ENCODE measurements around the gene KHDC4.

Gene KHDC4

DNA sequence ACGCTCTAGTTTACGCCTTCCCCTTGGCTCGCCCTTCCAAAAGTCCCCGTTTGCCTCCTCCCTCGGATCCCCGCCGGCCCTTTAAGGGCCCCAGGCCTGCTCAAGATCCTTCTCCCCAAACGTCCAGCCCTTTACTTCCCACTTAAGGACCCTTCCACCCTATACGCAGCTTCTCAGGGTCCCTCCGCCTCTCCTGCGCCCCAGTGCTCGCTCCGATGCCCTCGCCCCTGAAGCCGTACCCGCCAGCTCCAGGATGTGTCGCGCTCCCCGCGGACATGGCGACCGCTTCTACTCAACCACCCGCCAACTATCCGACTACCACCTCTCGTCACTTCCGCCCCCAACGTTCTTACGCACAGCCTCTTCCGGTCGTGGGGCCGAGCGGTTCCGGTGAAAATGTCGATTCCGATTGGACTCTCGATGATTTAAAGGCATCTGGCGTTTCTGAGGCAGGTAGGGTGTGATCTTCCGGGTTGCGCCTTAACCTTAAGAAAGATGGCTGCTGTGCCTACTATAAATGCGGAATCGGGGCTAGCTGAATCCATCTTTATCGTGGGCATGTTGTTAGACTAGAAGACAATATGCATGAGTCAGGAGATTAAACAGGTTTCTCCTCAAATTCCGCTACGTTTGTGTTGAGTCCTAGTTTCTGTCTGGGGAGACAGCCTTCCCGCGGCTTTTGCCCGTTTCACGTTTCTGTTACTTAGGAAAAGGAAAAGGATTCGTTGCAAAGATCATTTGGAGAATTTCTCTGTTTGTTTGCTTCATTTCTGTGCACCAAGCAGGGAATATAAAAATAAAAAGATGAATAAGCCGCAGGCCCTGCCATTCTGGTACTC lies at the start of gene KHDC4:
TSS of gene KHDC4 (minus strand) at position 317 of the 839 bp plus-strand sequence. CDS start at position 277, 40 bp downstream.
- FAIRE-seq, result peak; percentile 91

DNA sequence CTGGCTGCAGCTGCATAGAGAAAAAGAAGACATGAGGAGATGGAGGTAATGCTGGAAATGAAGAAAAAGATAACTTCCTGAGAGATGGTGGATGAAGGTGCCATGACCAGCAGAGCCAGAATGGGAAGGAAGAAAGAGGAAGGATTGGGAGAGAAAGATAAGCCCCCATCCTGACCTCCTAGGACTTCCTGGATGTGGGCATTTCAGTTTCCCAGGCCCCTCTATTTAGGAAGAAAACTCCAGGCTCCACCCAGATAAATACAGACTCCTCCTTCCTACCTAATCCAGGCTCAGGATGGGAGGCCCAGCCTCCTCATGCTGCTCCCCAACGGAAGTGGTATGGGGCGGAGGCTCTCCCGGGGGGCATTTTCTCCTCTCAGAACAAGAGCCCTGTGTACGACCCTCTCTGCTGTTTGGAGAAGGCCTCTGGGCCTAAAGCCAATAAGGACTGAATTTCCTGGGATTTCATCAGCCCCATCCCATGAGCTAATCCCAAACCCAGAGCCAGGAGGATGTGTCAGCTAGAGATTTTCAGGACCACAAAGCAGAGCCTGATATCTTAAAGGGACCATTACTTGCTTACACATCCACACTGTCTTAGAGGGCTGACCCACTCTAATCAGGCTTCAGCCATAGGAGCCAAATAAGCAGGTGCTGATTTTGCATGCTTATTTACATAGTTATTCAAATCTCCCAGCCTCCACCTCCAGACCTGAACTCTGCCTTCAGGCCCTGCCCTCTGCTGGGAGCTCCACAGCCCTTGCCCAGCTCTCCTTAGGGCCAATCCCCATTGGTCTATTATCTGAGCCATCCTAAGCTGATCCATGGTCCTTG lies 49.2 kb upstream of the KHDC4 start:
- no peak for FAIRE-seq

DNA sequence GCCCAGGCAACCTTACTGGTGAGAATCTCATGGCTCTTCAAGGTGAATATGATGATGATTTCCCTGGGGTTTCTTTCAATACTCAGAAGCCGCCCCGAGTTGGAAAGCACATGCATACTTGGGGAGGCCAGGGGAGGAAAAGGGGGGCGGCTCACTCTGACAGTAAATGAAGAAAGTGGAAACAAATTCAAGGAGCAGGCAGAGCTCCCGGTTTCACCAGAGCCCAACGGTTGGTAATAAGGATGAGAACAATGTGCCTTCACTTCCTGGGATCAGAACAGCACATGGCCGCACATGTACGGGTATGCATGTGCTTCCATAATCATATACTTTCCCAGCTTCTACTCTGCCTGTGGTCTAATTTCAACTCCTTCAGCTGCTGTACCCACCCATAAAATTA lies 47.9 kb upstream of the KHDC4 start:
- FAIRE-seq, result no peak

DNA sequence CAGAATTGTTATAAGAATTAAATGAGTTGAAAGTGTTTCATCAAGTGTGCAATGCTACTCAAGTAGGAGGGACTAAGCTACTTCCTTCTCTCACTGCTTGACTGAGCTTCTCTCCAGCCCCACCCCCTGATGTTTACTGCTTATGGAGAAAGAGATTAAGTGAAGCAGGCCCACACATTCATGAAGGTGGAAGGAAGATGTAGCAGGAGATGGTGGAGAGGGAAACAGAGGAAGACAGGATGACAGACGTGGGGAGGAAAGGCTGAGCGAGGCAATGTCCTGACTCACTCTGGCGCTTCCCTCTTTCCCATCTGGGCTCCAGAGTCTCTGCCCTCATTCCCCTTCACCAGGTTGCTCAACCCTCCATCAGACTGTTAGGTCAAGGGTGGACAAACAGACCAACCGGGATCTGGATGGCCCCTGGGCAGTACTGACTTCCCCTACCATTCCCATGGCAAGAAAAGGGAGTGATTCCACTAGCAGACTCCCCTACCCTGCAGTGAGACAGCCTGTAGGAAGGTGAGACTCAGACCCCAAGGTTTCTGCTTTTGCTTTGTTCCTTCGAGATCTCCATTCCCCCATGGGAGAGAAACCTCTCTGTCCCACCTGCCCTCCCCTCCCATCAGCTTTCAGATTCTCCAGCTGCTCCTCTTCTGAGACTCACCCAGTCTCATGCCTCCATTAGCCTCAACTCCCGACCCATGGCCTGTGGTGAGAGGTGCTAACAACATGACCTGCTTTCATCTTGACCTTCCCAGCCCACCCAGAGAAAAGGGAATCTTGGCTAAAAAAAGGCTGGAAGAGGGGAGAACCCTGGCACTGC lies 47.3 kb upstream of the KHDC4 start:
- no peak for FAIRE-seq

DNA sequence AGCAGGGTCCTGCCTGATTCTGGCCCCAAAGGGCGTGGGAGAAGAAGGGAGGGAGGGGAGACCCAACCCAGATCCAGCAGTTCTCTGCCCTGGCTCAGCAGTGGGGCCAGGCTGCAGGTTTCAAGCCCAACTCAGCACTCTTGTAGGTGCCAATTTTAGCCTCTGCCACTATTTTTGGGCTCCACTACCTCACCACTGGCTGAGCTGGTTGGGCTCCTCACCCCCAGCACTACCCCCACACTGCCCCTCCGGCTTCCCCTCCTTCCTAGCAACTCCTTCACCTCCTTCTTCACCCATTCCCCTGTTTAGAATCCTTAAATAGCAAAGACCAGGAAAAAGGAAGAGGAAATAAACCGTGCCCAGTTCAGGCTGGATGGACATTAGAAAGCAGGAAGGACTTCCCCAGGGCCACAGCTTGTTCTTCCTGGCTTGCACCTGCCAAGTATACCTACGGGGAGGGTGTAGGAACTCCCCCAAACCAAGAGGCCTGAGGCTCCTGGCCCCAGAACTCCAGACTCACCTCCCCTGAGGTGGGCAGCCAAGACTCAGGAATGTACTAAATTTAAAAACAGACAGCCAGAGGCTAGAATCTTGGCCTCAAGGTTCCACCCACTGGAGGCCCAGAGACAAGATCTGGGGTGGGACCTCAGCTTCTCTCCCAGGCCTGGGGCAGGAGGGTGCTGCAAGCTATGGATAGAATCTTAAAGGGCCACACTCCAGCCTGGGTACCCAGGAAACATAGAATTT lies 45.6 kb upstream of the KHDC4 start:
- no peak for FAIRE-seq

DNA sequence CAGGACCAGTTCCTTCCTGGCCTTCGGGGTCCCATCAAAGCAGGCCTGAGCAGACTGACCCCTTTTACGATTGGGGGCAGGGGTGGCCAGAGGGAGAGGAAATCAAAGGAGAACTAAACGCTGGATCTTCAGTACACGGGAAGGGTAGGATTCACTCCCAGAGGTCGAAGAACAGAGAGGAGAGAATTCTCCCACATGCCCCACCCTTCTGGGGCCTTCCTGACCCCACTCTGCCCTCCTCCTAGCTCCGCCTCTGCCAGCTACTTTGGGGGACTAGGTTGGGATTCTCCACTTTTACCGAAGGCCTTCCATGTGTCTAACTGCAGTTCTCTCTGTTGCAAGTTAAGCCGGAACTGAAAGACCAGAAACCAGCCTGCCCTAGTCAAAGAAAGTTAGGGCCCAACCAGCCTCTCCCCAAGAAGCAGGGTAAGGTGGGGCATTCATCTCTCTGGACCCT lies 44.8 kb upstream of the KHDC4 start:
- FAIRE-seq, result no peak

DNA sequence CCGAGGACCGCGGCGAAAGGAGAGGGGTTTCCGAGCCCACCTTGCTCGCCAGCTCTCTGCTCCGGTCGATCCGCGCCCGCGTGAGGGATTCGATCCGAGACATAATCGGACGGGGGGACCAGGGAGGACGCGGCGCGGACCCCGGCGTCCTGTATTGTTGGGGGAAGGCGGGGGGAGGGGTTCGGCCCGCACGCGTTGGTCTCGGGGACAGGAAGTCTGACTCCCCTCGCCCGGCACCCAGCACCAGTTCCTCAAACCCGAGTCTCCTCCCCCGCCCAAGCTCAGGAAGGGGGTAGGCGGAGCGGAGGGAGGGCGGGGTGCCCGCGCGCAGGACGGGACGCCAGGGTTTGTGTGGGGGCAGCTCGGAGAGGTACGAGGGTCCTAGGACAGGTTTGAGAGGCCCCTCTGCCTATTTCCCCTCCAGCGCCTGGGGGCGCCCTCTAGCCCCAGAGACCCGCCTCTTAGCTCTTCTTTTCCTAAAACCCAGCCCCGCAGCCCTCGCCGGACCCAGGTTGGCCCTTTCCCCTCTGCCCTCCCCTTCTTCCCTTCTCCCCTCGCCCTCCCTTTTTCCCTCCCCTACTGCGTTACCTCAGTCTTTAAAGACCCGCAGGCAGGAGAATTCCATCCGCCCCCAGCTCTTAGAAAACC lies 44.2 kb upstream of the KHDC4 start, which contains the start of gene ARHGEF2:
TSS of gene ARHGEF2 (minus strand) at position 223 of the 648 bp plus-strand sequence. CDS start at position 103, 120 bp downstream.
- FAIRE-seq, result no peak

DNA sequence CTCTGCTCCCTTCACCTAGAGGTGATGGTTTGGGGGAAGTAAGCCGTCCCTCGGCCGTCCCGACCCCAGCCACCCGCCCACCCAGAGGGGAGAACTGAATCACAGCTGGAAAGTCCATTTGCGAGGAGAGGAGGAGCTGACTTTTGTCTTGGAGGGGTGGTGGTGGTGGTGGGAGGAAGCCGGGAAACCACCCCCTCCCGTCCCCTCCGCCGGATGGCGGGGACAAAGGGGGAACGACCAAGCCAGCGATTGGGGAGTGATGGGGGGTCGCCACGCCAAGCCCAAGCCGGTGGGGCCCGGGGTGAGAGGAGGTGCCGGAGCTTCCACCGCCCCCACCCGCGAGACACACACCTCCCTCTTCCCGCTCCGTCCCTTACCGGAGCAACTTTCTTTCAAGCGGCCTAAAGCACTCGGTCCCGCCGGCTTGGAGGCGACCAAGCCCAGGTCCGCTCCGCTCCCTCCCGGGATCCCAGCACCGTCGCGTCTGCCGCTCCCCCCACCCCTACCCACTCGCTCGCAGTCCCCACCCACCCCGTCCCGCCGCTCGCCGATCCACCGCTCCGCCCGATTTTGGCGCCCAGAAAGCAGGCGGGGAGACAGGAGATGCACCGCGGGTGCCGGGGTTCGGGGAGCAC lies 43.6 kb upstream of the KHDC4 start:
- no peak for FAIRE-seq

DNA sequence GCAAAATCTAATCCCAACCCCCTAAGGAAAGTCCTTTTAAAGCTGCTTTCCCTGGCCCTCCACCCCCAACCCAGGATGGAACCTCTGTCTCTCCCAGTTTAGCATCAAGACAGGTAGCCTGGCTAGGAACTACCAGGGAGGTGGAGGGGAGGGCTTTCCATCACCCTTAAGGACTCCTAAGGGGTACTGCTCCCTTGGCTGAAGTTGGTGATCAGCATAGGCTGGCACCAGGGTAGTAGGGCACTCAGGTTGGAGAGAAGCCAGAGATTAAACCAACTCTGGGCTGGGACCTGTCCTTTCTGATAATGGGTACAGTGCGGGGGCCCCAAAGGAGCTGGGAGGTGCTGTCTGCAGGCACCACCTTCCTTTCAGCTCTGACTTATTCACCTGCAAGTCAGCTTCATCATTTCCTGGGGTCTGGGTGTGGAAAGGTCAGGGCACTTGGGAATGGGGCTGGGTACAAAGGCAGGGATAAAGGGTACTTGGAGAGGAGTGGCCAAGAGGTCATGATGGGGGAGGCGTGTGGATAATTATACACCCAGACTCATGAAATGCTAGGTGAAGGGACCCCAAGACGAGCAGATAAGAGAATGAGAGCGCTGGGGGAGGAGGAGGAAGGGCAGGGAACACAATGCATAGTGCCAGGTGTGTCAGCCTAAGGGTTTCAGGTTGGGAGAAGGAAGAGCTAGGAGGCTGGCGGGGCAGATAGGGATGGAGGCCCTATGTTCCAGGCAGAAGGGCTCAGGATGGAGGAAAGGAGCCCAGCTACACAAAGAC lies 42.9 kb upstream of the KHDC4 start:
- no peak for FAIRE-seq

DNA sequence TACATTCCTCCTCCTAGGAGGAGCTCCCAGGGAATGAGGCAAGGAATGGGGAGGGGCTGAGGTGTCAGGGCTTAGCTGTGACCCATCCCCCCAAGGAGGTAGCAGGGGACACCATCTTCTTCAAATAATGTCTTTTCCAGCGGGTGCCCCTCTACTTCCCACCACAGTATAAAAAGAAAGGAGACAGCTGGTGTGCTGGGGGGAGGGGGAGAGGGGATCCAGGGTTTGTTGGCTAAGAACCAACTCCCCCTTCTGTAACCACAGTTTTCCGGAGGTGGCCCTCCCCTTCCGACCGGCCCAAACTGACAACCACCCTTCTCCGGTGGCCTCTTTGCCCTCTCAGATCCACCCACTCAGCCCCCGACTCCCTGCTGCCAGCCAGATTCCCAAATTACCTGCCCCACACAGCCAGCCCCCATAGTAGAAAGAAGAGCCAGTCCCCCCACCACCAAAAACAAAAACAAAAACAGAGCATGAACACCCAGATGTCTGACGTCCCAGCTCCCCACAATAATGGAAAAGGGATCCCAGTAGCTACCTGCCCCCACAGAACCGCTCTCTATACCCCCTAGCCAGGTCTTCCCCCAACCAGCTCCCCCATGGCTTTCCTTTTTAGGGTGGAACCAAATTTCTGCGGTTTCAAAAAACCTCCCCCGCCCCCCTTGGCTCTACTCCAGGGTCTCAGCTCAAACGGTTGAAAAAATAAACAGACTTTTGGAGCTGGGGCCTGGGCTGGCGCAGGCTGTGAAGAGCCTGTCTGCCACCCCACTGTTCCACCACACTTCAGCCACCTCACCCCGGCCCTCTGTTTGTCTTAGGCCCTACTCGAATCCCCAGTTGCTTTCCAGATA lies 42.1 kb upstream of the KHDC4 start:
- no peak for FAIRE-seq

DNA sequence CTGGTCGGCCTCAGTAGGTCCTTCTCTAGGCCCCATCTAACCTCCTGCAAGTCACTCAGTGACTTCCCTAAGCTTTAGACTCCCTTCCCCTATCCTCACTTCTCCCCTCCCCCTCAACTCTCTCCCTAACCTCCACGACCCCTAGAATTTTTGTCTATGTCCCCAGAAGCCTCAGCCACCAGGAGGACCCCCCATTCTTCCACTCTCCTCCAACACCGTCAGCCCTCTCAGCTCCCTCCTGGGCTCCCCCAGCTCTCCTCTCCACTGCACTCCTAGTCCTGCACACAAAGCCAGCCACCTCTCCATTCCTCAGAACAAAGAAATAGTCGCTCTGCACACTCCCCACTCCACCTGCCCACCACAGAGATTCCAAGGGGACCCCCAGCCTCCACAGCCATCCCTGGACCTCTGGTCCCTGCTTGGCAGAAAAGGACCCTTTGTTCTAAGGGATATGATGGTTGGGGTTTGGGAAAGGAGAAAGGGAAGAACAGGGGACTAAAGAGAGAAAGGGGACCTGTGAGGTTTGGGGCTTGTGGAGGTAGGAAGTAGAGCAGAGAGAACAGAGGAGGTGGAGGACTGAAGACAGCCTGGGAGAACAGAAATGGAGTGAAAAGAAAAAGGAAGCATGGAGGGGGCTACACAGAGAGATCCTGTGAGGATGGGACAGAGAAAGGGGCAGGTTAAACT lies 41.3 kb upstream of the KHDC4 start:
- no peak for FAIRE-seq

DNA sequence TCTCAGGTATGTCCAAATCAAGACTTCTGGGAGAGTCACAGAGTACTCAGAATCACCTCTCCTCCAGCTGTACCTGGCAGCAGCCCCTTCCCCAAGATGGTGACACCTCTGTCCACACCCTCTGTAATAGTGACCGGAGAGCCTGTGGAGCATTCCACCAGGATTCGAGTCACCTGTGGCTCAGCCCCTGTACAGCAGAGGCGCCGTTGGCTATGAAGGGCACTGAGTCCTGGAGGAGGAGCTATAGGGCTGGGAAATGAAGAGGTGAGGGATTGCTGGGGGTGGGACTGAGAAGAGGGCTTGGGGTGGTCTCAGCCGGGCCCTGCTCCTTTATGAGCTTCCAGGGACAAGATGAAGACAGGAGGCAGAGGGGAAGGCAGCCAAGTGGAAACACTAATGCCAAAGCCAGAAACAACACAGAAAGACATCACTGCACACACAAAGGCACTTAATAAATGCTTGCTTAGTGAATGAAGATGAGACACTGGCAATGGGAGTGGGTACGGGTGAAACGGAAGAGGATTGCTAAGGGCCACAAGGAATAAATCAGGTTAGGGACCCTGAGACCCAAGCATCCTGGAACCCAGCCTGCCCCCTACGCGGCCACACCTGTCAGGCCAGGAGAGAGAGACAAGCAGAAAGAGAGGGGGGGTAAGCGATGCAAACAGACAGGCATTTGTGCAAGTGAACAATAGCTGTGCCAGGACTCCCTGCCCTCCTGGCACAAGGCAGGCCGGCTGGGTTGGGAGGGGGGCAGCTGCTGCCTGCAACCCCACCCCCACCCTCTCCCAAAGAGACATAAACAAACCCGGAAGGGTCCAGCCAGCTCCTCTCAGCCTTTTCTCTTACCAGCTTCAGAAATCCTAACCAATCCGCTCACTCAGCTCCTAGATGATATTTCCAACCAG lies 40.2 kb upstream of the KHDC4 start:
- no peak for FAIRE-seq

DNA sequence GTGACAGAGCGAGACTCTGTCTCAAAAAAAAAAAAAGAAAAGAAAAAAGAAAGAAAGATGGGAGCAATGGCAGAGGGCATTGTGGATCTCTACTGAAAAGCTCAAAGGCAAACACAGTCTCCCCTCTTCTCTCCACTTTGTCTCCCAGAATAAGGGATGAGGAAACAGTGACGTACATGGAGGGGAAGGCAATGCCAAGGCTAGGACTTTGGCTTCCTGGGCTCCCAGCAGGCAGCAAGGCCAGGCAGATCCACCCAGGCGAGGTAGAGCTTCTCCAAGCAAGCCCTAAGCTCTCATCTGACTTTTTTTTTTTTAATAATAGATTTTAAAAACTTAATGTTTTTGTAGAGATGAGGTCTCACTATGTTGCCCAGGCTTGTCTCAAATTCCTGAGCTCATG lies 39.5 kb upstream of the KHDC4 start:
- FAIRE-seq, result no peak

DNA sequence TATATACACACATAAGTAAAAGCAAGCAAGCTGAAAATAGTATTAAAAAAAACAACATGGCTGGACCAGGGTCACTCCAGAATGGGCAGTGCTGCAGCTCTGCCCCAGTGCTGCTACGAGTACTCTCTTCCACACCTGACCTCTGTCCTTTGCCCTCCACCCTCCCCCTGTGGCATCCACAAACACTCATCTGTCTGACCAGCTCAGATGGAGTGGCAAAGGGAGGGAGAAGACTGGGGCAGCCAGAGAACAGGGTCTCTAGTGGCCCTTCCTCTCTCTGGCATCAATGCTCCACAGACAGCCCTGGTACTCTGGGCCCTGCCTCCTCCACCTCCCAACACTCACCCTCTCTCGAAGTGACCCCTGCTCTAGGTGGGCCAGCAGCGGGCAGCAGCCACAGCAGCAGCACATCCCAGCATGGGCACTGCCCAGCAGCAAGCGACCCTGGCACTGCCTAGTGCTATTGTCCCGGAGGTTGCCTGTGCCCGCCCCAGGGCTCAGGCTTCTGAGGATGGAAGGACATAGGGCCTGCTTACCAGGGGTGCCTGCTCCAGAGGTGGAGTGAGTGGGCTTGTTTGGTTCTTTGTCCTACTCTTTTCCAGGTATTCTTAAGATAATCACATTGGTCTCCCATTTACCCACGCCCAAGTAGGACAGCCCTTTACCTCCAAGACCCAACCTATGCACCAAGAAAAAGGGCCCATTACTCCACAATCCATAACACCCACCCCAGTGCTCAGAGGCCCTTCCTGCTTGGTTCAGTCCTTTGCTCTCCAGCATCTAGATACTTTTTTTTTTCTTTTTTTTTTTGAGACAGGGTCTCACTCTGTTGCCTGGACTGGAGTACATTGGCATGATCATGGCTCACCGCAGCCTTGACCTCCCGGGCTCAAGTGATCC lies 37.9 kb upstream of the KHDC4 start:
- FAIRE-seq, result no peak

DNA sequence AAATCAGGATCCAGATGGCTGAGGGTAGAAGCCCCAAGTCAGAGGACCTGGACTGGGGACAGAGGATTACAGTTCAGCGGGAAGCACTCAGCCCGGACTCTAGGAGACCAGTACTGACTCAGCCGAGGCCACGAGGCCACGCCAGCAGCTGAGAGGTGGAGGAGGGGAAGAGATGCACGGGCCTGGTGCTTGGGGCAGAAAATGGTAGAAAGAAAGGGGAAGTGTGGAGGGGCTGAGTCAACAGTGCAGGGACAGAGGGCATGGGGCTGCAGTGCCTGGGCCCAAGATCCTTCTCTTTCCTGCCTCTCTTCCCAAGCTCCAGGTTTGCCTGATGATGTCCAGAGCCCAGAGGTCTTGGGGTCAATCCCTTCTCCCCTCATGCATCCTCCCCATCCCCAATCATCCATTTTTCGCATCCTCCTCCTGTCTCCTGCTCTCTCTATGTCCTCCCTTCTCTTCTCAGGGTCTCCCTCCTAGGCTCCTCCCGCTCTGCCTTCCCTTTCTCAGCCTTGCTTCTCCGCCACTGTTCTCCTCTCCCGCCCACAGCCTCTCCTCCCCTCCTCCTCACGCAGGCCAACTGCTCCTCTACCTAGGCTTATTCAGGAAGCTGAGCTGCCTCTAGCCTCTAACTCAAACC lies 36.4 kb upstream of the KHDC4 start:
- FAIRE-seq, result no peak

DNA sequence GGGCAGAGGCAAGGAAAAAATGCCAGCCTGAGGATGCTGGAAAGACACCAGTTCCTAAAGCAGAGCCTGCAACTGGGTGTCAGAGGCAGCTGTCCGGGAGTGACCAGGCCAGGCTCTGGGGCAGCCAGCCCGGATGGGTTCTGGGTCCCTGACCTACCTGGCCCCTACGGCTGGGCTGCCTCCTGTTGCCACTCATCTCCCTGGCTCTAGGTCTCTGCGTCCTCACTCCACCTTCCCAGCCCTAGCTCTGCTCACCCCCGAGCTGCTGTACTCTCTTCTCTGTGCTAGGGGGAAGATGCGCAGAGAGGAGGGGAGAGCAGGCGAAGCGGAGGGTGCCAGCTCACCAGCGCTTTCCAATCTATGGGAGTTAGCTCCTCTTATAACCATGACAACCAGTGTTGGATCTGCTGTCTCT lies 35.2 kb upstream of the KHDC4 start:
- FAIRE-seq, result no peak

All from colon (tissue), 2 donors.